Measurements from ENCODE around the gene TTLL9.

TTLL9 gene

DNA sequence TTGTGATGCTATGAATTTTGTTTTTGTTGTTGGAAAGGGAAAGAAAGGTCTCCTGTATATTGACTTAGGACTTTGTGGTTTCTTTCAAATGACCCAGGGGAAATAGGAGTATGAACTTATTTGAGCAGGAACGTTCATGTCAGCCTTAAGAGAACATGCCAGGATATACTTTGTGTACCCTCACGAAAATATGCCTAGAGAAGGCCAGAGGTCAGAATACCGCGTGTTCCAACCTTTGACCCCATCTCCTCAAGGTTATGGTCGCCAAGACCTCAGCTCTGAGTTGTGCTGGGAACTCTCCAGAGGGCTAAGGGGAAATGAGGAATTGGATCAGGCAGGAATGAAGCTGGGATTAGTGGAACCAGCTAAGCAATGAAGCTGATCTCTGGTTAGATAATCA is 11.5 kb downstream of the TTLL9 start:
- Histone ChIP-seq H3K9ac (ENCODE audit: low read depth in 1 of 2, low read length in 2 of 2) (no peak overlapping the region), H3K36me3 (ENCODE audit: control insufficient read depth in 2 of 2, insufficient read depth in 2 of 2, low read length in 2 of 2) (no peaks in the 10 kb centered on the region)

DNA sequence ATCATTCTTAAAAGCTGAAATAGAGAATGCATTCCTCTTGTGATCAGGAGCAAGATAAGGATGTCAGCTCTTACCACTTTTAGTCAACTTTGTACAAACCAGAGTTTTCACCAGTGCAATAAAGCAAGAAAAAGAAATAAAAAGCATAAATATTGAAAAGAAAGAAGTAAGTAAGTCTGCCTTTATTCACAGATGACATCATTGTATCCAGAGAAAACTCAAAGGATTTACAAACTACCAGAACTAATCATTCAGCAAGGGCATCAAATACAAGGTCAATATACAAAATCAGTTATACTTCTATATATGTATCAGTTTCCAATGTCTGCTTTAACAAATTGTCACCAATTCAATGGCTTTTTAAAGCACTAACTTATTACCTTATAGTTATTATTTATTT is 13.4 kb downstream of the TTLL9 start:
- no peak overlapping the region for H3K27ac ChIP-seq (ENCODE audit: low read depth in 2 of 2, low read length in 2 of 2)
- H3K4me3 ChIP-seq (ENCODE audit: low read length in 2 of 2) = no peak overlapping the region
- peaks cover 0 to 3% of the 10 kb centered on the region in 2 donors for H3K27me3 ChIP-seq (ENCODE audit: control insufficient read depth in 2 of 2, insufficient read depth in 2 of 2, low read length in 2 of 2)
- no peaks in the 10 kb centered on the region for H3K4me1 ChIP-seq (ENCODE audit: control insufficient read depth in 2 of 2, insufficient read depth in 2 of 2, low read length in 2 of 2)
- no peaks in the 10 kb centered on the region for H3K9me3 ChIP-seq (ENCODE audit: control insufficient read depth in 2 of 2, low read length in 2 of 2)
- no peak overlapping the region for H3K9ac ChIP-seq (ENCODE audit: low read depth in 1 of 2, low read length in 2 of 2)
- H3K36me3 ChIP-seq (ENCODE audit: control insufficient read depth in 2 of 2, insufficient read depth in 2 of 2, low read length in 2 of 2) = no peaks in the 10 kb centered on the region

More for the DNA sequence above, 11.5 kb downstream of the TTLL9 start:
- H3K27ac ChIP-seq (ENCODE audit: low read depth in 2 of 2, low read length in 2 of 2) = no peak overlapping the region
- H3K9me3 ChIP-seq (ENCODE audit: control insufficient read depth in 2 of 2, low read length in 2 of 2) = no peaks in the 10 kb centered on the region
- no peaks in the 10 kb centered on the region for H3K4me1 ChIP-seq (ENCODE audit: control insufficient read depth in 2 of 2, insufficient read depth in 2 of 2, low read length in 2 of 2)
- peaks cover 0 to 3% of the 10 kb centered on the region in 2 donors for H3K27me3 ChIP-seq (ENCODE audit: control insufficient read depth in 2 of 2, insufficient read depth in 2 of 2, low read length in 2 of 2)
- H3K4me3 ChIP-seq (ENCODE audit: low read length in 2 of 2) = no peak overlapping the region

DNA sequence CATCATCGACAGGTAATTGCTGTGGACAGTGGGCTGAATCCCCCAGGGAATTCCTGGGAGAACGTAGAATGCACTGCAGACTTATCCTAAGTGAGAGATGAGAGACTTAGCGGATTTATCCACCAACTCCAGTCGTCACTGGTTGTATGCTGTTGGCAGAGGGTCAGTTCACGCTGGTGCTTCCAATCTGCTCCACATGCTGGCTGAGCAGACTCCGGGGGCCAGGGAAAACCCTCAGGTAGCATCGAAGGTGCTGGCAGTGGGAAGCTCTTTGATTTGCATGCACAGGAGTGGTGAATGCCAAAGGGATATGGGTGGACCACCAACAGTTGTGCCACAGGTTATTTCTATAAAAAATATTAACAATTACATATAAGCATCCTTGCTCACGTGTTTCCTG is 20.2 kb downstream of the TTLL9 start:
- Histone ChIP-seq H3K36me3 (ENCODE audit: control insufficient read depth in 2 of 2, insufficient read depth in 2 of 2, low read length in 2 of 2) (no peaks in the 10 kb centered on the region), H3K27ac (ENCODE audit: low read depth in 2 of 2, low read length in 2 of 2) (no peak overlapping the region), H3K9ac (ENCODE audit: low read depth in 1 of 2, low read length in 2 of 2) (no peak overlapping the region), H3K4me1 (ENCODE audit: control insufficient read depth in 2 of 2, insufficient read depth in 2 of 2, low read length in 2 of 2) (no peaks in the 10 kb centered on the region), H3K9me3 (ENCODE audit: control insufficient read depth in 2 of 2, low read length in 2 of 2) (no peaks in the 10 kb centered on the region), H3K4me3 (ENCODE audit: low read length in 2 of 2) (no peak overlapping the region), H3K27me3 (ENCODE audit: control insufficient read depth in 2 of 2, insufficient read depth in 2 of 2, low read length in 2 of 2) (no peaks in the 10 kb centered on the region)

DNA sequence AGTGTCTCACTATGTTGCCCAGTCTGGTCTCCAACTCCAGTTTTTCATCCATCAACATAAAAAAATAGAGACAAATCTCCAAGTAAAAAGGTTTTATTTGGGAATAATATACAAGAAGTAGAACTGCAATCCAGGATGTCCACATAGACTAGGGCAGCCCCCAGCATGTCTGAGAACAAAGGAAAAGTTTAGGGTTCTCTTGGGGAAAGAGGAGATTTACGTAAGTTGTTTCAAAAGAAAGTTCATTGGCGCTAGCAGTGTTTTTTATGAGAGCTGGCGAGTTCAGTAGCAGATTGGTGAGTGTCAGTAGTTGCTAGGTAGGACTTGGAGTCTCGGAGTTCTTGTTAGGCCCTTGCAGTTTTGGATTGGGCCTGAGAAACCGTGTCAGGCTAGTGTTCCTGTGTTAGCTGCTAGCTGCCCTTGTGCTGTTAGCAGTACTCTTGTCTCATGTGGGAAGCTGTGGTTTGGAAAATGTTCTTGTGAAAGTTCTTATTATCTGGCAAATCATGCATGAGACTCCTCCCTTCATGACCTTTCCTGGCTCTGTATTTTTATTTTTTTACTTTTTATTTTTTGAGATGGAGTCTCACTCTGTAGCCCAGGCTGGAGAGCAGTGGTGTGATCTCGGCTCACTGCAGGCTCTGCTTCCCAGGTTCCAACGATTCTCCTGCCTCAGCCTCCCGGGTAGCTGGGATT is 24.7 kb downstream of the TTLL9 start:
- Histone ChIP-seq H3K4me1 (ENCODE audit: control insufficient read depth in 2 of 2, insufficient read depth in 2 of 2, low read length in 2 of 2) (no peaks in the 10 kb centered on the region), H3K9ac (ENCODE audit: low read depth in 1 of 2, low read length in 2 of 2) (peak overlapping the region in 1 of 2 donors; percentile 10), H3K36me3 (ENCODE audit: control insufficient read depth in 2 of 2, insufficient read depth in 2 of 2, low read length in 2 of 2) (no peaks in the 10 kb centered on the region), H3K4me3 (ENCODE audit: low read length in 2 of 2) (no peak overlapping the region), H3K27me3 (ENCODE audit: control insufficient read depth in 2 of 2, insufficient read depth in 2 of 2, low read length in 2 of 2) (no peaks in the 10 kb centered on the region), H3K27ac (ENCODE audit: low read depth in 2 of 2, low read length in 2 of 2) (peak overlapping the region; percentile 29 to 43), H3K9me3 (ENCODE audit: control insufficient read depth in 2 of 2, low read length in 2 of 2) (no peaks in the 10 kb centered on the region)

DNA sequence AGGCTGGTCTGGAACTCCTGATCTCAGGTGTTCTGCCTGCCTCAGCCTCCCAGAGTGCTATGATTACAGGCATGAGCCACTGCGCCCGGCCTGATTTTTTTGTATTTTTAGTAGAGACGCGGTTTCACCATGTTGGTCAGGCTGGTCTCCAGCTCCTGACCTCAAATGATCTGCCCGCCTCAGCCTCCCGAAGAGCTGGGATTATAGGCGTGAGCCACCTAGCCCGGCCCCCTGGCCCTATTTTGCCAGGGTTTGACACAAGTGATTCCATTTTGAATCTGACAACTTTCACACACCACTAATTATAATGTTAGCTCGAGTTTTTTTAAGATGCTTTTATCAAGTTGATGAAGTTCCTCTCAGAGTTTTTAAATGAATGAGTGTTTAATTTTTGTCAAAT is 25.6 kb downstream of the TTLL9 start:
- H3K4me3 ChIP-seq (ENCODE audit: low read length in 2 of 2) = no peak overlapping the region
- H3K27me3 ChIP-seq (ENCODE audit: control insufficient read depth in 2 of 2, insufficient read depth in 2 of 2, low read length in 2 of 2) = no peaks in the 10 kb centered on the region
- H3K9me3 ChIP-seq (ENCODE audit: control insufficient read depth in 2 of 2, low read length in 2 of 2) = no peaks in the 10 kb centered on the region
- no peaks in the 10 kb centered on the region for H3K36me3 ChIP-seq (ENCODE audit: control insufficient read depth in 2 of 2, insufficient read depth in 2 of 2, low read length in 2 of 2)
- H3K9ac ChIP-seq (ENCODE audit: low read depth in 1 of 2, low read length in 2 of 2) = no peak overlapping the region
- no peaks in the 10 kb centered on the region for H3K4me1 ChIP-seq (ENCODE audit: control insufficient read depth in 2 of 2, insufficient read depth in 2 of 2, low read length in 2 of 2)
- no peak overlapping the region for H3K27ac ChIP-seq (ENCODE audit: low read depth in 2 of 2, low read length in 2 of 2)

DNA sequence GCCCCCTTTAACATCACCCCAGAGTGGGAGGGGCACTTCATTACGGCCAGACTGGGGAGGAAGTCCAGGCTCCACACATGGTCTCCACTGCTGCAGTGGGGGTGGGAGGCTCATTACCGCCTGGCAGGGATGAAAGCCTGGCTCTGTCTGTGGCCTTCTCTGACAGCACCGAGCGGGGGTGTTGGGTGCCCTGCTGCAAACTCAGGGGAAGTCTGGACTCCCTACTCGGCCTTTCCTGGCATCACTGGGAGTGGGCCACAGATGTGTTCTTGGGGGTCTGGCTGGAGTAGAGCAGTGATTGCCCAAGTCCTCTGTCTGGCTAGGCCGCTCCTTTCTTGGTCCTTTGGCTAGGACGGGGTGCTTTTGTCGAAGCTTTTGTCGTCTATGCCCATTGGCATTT is 27.1 kb downstream of the TTLL9 start:
- no peaks in the 10 kb centered on the region for H3K4me1 ChIP-seq (ENCODE audit: control insufficient read depth in 2 of 2, insufficient read depth in 2 of 2, low read length in 2 of 2)
- no peaks in the 10 kb centered on the region for H3K27me3 ChIP-seq (ENCODE audit: control insufficient read depth in 2 of 2, insufficient read depth in 2 of 2, low read length in 2 of 2)
- no peaks in the 10 kb centered on the region for H3K36me3 ChIP-seq (ENCODE audit: control insufficient read depth in 2 of 2, insufficient read depth in 2 of 2, low read length in 2 of 2)
- no peak overlapping the region for H3K4me3 ChIP-seq (ENCODE audit: low read length in 2 of 2)
- H3K9ac ChIP-seq (ENCODE audit: low read depth in 1 of 2, low read length in 2 of 2) = no peak overlapping the region
- H3K9me3 ChIP-seq (ENCODE audit: control insufficient read depth in 2 of 2, low read length in 2 of 2) = no peaks in the 10 kb centered on the region
- no peak overlapping the region for H3K27ac ChIP-seq (ENCODE audit: low read depth in 2 of 2, low read length in 2 of 2)

DNA sequence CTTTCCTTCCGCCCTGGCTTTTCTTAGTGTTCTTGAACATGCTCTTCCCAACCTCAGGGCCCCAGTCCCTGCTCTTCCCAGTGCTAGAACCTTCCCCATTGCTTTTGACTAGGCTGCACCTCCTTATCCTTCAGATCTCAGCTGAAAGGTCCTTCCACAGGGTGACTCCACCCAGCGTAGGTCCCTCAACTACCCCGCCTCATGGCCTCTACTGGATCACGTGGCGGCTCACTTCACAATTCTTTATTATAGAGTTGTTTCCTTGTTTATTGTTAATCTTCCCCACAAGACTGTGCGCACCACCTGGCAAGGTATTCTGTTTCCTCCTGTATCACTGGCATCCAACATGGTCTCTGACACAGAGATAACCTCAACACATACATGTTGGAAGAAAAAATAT is 31.2 kb downstream of the TTLL9 start:
- no peaks in the 10 kb centered on the region for H3K4me1 ChIP-seq (ENCODE audit: control insufficient read depth in 2 of 2, insufficient read depth in 2 of 2, low read length in 2 of 2)
- H3K27me3 ChIP-seq (ENCODE audit: control insufficient read depth in 2 of 2, insufficient read depth in 2 of 2, low read length in 2 of 2) = no peaks in the 10 kb centered on the region
- no peak overlapping the region for H3K9ac ChIP-seq (ENCODE audit: low read depth in 1 of 2, low read length in 2 of 2)
- no peak overlapping the region for H3K27ac ChIP-seq (ENCODE audit: low read depth in 2 of 2, low read length in 2 of 2)
- H3K9me3 ChIP-seq (ENCODE audit: control insufficient read depth in 2 of 2, low read length in 2 of 2) = no peaks in the 10 kb centered on the region
- no peaks in the 10 kb centered on the region for H3K36me3 ChIP-seq (ENCODE audit: control insufficient read depth in 2 of 2, insufficient read depth in 2 of 2, low read length in 2 of 2)
- no peak overlapping the region for H3K4me3 ChIP-seq (ENCODE audit: low read length in 2 of 2)

DNA sequence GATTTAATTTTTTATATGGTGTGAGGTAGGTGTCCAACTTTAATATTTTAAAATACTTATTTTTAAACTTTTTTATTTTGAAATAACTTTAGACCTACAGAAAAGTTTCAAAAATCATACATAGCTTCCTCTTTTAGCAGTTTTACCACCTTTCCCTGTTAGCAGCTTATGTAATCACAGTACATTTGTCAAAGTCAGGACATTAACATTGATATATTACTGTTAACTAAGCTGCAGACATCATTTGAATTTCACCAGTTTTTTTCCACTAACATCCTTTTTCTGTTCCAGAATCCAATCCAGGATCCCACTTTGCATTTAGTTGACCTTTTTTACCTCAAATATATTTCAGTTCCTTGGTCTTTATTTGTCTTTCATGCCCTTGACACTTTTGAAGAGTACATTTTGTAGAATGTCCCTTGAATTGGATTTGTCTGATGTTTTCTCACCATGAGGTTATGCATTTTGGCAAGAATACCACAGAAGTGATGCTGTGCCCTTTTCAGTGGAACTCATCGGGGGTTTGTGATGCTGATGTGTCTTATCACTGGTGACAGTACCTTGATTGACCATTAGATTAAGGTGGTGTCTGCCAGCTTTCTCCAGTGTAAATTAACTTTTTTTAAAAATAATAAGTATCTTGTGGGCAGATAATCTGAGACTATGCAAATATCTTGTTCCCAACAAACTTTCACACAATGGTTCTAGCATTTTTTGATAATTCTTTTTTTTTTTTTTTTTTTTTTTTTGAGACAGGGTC is 33.4 kb downstream of the TTLL9 start:
- Histone ChIP-seq H3K27me3 (ENCODE audit: control insufficient read depth in 2 of 2, insufficient read depth in 2 of 2, low read length in 2 of 2) (no peaks in the 10 kb centered on the region), H3K9me3 (ENCODE audit: control insufficient read depth in 2 of 2, low read length in 2 of 2) (no peaks in the 10 kb centered on the region), H3K27ac (ENCODE audit: low read depth in 2 of 2, low read length in 2 of 2) (no peak overlapping the region), H3K4me3 (ENCODE audit: low read length in 2 of 2) (no peak overlapping the region), H3K36me3 (ENCODE audit: control insufficient read depth in 2 of 2, insufficient read depth in 2 of 2, low read length in 2 of 2) (no peaks in the 10 kb centered on the region), H3K4me1 (ENCODE audit: control insufficient read depth in 2 of 2, insufficient read depth in 2 of 2, low read length in 2 of 2) (no peaks in the 10 kb centered on the region), H3K9ac (ENCODE audit: low read depth in 1 of 2, low read length in 2 of 2) (no peak overlapping the region)

DNA sequence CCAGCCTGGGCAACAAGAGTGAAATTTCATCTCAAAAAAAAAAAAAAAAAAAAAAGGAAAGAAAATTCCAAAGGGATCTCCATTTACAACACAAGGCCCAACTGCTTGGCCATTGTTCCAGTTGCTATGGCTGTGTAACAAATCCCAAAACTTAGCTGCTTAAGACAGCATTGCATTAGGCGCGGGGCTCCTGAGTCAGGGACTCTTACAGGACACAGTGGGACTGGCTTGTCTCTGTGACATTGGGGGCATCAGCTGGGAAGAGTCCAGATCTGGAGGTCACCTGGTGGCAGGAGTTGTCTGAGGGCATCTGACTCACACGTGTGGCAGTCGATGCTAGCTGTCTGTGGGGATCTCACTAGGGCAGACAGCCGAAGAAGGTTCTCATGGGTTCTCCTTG is 35.6 kb downstream of the TTLL9 start:
- Histone ChIP-seq H3K27ac (ENCODE audit: low read depth in 2 of 2, low read length in 2 of 2) (no peak overlapping the region), H3K9me3 (ENCODE audit: control insufficient read depth in 2 of 2, low read length in 2 of 2) (no peaks in the 10 kb centered on the region), H3K9ac (ENCODE audit: low read depth in 1 of 2, low read length in 2 of 2) (no peak overlapping the region), H3K27me3 (ENCODE audit: control insufficient read depth in 2 of 2, insufficient read depth in 2 of 2, low read length in 2 of 2) (no peaks in the 10 kb centered on the region), H3K4me3 (ENCODE audit: low read length in 2 of 2) (no peak overlapping the region), H3K36me3 (ENCODE audit: control insufficient read depth in 2 of 2, insufficient read depth in 2 of 2, low read length in 2 of 2) (no peaks in the 10 kb centered on the region), H3K4me1 (ENCODE audit: control insufficient read depth in 2 of 2, insufficient read depth in 2 of 2, low read length in 2 of 2) (no peaks in the 10 kb centered on the region)

DNA sequence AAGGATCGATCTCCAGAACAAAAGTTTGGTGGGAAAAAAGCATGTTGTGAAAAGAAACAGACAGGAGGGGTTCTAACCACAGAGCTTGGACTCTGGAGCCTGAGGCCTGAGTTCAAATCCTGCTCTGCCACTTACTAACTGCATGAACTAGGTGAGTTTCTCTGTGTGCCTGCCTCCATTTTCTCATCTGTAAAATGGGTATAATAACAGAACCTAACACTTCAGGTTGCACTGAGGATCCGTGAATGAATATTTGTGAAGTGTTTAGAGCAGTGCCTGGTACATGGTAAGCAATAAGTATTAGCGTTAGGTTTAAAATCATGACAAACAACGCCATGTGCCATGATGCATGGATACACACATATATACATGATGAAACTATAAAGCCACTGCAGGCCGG is 36.6 kb downstream of the TTLL9 start:
- H3K9me3 ChIP-seq (ENCODE audit: control insufficient read depth in 2 of 2, low read length in 2 of 2) = no peaks in the 10 kb centered on the region
- H3K27ac ChIP-seq (ENCODE audit: low read depth in 2 of 2, low read length in 2 of 2) = no peak overlapping the region
- no peak overlapping the region for H3K4me3 ChIP-seq (ENCODE audit: low read length in 2 of 2)
- H3K27me3 ChIP-seq (ENCODE audit: control insufficient read depth in 2 of 2, insufficient read depth in 2 of 2, low read length in 2 of 2) = no peaks in the 10 kb centered on the region
- no peaks in the 10 kb centered on the region for H3K36me3 ChIP-seq (ENCODE audit: control insufficient read depth in 2 of 2, insufficient read depth in 2 of 2, low read length in 2 of 2)
- no peaks in the 10 kb centered on the region for H3K4me1 ChIP-seq (ENCODE audit: control insufficient read depth in 2 of 2, insufficient read depth in 2 of 2, low read length in 2 of 2)
- H3K9ac ChIP-seq (ENCODE audit: low read depth in 1 of 2, low read length in 2 of 2) = no peak overlapping the region

All from mucosa of rectum (tissue), 2 donors.